ENCODE data around the gene PRR20G. TPM values are rescaled to one million over a fixed set of nuclear protein-coding genes. Genes with fewer than 3 reads are reported as not detected.

Gene PRR20G
- total and polyA plus RNA-seq, 10 of the 15 experiments (the other 5 are each of a cell fraction or from before 2014, with no cell fraction given): not detected

- TF ChIP-seq ZBTB40 (IDR thresholded peaks at IDR 0.05; ENCODE audit: borderline replicate concordance) (no peak), CHD1 (IDR thresholded peaks at IDR 0.05; ENCODE audit: low read depth, low read length) (no peak)
These were observed 1.2 kb downstream of the PRR20G start (continued) for GRCh38 chr3:127286571-127287140.

- no peak overlapping the region for H3K4me3 ChIP-seq
- intact Hi-C loops (cut with micrococcal nuclease; ENCODE audit: unreplicated experiment) (no loop called here), in situ Hi-C loops (cut with MboI) (no loop called here)
- ATAC-seq (no peak), FAIRE-seq (no peak), DNase-seq (ENCODE audit: low read depth, low spot score) (no peak)
- H3K79me2 ChIP-seq (ENCODE audit: control insufficient read depth, insufficient read depth, low read length): no peaks in the 10 kb centered on the region
- H3K9ac ChIP-seq (ENCODE audit: control insufficient read depth, insufficient read depth, low read length): no peak overlapping the region
- H3K9me3 ChIP-seq (replicated peaks; ENCODE audit: control insufficient read depth, insufficient read depth, low read length): no peaks in the 10 kb centered on the region; the same call in 2 of the 3 replicates
- ChIA-PET SMC1A (ENCODE audit: uncharacterized antibody, unreplicated experiment) (no interaction called here), POLR2A (no interaction called here), CTCF (no interaction called here), RAD21 (ENCODE audit: unreplicated experiment) (no interaction called here)
- H3K36me3 ChIP-seq (ENCODE audit: control insufficient read depth in 2 of 2, insufficient read depth in 2 of 2, low read length in 1 of 2): no peaks in the 10 kb centered on the region
- no peaks in the 10 kb centered on the region for H3K4me1 ChIP-seq (ENCODE audit: control insufficient read depth, insufficient read depth, low read length)
- H2AFZ ChIP-seq (ENCODE audit: control insufficient read depth, low read depth, low read length): no peak overlapping the region
- 37% methylated on average over 7 of the region's 12 CpGs for WGBS (ENCODE audit: insufficient coverage, insufficient replicate concordance, low lambda C conversion rate, missing lambda C conversion rate)
- no peak overlapping the region for H3K27ac ChIP-seq (ENCODE audit: control insufficient read depth, insufficient read depth)
- BruUV-seq (replicated peaks): no TSS peak
- H4K20me1 ChIP-seq (ENCODE audit: control insufficient read depth, insufficient read depth): no peaks in the 10 kb centered on the region
- no peaks in the 10 kb centered on the region for H3K27me3 ChIP-seq (replicated peaks in 1 of 2; ENCODE audit: control insufficient read depth in 2 of 2, insufficient read depth in 2 of 2, low read length in 1 of 2)
- no peak overlapping the region for H3K4me2 ChIP-seq (ENCODE audit: control insufficient read depth, insufficient read depth)
- TF ChIP-seq SUPT20H (IDR thresholded peaks at IDR 0.05; ENCODE audit: borderline replicate concordance, control insufficient read depth, low read depth, low read length) (no peak), DPF2 (IDR thresholded peaks at IDR 0.05) (no peak), CHD2 (IDR thresholded peaks at IDR 0.05; ENCODE audit: borderline replicate concordance, low read depth, low read length) (no peak), CREM (IDR thresholded peaks at IDR 0.05; ENCODE audit: low read depth) (no peak), TARDBP (IDR thresholded peaks at IDR 0.05; ENCODE audit: borderline replicate concordance) (no peak), NFIC (IDR thresholded peaks at IDR 0.05; ENCODE audit: low read depth, low read length) (no peak), SRF (IDR thresholded peaks at IDR 0.05; ENCODE audit: low read depth in 2 of 2, low read length in 2 of 2) (no peak), LARP7 (IDR thresholded peaks at IDR 0.05) (no peak), NRF1 (conservative IDR thresholded peaks at IDR 0.05; ENCODE audit: low read depth, low read length) (no peak), MEF2A (IDR thresholded peaks at IDR 0.05; ENCODE audit: insufficient read depth, low read depth, low read length) (no peak)
- TF ChIP-seq, protein P1, sequence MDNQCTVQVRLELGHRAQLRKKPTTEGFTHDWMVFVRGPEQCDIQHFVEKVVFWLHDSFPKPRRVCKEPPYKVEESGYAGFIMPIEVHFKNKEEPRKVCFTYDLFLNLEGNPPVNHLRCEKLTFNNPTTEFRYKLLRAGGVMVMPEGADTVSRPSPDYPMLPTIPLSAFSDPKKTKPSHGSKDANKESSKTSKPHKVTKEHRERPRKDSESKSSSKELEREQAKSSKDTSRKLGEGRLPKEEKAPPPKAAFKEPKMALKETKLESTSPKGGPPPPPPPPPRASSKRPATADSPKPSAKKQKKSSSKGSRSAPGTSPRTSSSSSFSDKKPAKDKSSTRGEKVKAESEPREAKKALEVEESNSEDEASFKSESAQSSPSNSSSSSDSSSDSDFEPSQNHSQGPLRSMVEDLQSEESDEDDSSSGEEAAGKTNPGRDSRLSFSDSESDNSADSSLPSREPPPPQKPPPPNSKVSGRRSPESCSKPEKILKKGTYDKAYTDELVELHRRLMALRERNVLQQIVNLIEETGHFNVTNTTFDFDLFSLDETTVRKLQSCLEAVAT (IDR thresholded peaks at IDR 0.05): no peak
- TF ChIP-seq, protein P2, sequence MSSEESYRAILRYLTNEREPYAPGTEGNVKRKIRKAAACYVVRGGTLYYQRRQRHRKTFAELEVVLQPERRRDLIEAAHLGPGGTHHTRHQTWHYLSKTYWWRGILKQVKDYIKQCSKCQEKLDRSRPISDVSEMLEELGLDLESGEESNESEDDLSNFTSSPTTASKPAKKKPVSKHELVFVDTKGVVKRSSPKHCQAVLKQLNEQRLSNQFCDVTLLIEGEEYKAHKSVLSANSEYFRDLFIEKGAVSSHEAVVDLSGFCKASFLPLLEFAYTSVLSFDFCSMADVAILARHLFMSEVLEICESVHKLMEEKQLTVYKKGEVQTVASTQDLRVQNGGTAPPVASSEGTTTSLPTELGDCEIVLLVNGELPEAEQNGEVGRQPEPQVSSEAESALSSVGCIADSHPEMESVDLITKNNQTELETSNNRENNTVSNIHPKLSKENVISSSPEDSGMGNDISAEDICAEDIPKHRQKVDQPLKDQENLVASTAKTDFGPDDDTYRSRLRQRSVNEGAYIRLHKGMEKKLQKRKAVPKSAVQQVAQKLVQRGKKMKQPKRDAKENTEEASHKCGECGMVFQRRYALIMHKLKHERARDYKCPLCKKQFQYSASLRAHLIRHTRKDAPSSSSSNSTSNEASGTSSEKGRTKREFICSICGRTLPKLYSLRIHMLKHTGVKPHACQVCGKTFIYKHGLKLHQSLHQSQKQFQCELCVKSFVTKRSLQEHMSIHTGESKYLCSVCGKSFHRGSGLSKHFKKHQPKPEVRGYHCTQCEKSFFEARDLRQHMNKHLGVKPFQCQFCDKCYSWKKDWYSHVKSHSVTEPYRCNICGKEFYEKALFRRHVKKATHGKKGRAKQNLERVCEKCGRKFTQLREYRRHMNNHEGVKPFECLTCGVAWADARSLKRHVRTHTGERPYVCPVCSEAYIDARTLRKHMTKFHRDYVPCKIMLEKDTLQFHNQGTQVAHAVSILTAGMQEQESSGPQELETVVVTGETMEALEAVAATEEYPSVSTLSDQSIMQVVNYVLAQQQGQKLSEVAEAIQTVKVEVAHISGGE (CRISPR knock-in tag; IDR thresholded peaks at IDR 0.05): no peak
These were observed 3.6 kb downstream of the PRR20G start for GRCh38 chr3:127284258-127284657.
